IMR-90 (cell line): ENCODE measurements around the gene CAVIN1. TPM values are rescaled to one million over a fixed set of nuclear protein-coding genes. Genes with fewer than 3 reads are reported as not detected.
"Not testable (repeated sequence)": the region's sequence is repeated elsewhere in the genome, so short reads cannot be mapped to it uniquely, and the experiment has no call there.

Experiments
- ATAC-seq: fragments of 200-7000 bp; cut with Tn5 transposase; 2 replicates; pipeline ENCODE4 v1.9.1; 2020; ENCODE audit warnings: low read depth, mild to moderate bottlenecking, moderate library complexity
- BruUV-seq: library from RNA; stranded (reverse); fragments of 400-500 nt; replicated peaks from 2 replicates; lab custom pipeline; 2021; lab: Mats Ljungman, UMichigan
- CTCF ChIA-PET: fragments of 300-600 bp; formaldehyde crosslinking; extraction: SDS; loops from one replicate; lab custom pipeline; 2021; ENCODE audit warnings: antibody characterized with exemption; lab: Yijun Ruan, JAX
- POLR2A ChIA-PET: fragments of 300-600 bp; sonication (Branson Sonifier 250); formaldehyde crosslinking; loops from one replicate; lab custom pipeline; 2022; ENCODE audit warnings: antibody characterized with exemption; ENCODE audit not compliant: unreplicated experiment; lab: Charles Lee
- DNase-seq: peaks from one replicate; pipeline ENCODE4 v3.0.0; 2013
- H2AFZ ChIP-seq: replicated peaks from 2 replicates; pipeline ENCODE3; 2013; ENCODE audit warnings: low read length, mild to moderate bottlenecking; ENCODE audit not compliant: poor library complexity
- H2AK5ac ChIP-seq: 2 replicates; pipeline ENCODE4 v1.6.1; 2013; ENCODE audit warnings: low read depth, low read length, inconsistent platforms
- H2AK9ac ChIP-seq: replicated peaks from 2 replicates; pipeline ENCODE3; 2013; ENCODE audit warnings: mild to moderate bottlenecking, low read depth, low read length, moderate library complexity; ENCODE audit not compliant: poor library complexity
- H2BK120ac ChIP-seq: 2 replicates; pipeline ENCODE4 v1.6.1; 2013; ENCODE audit warnings: low read depth, low read length, inconsistent platforms
- H2BK15ac ChIP-seq: 3 replicates; pipeline ENCODE4 v1.6.1; 2013; ENCODE audit warnings: low read depth, low read length, inconsistent platforms
- H2BK20ac ChIP-seq: 2 replicates; pipeline ENCODE4 v1.6.1; 2013; ENCODE audit warnings: low read depth, mild to moderate bottlenecking, inconsistent platforms, low read length, moderate library complexity
- H2BK5ac ChIP-seq: 2 replicates; pipeline ENCODE4 v1.6.1; 2013; ENCODE audit warnings: mild to moderate bottlenecking, low read depth, low read length, inconsistent platforms; ENCODE audit not compliant: poor library complexity, severe bottlenecking
- H3K14ac ChIP-seq: replicated peaks from 2 replicates; pipeline ENCODE4 v1.6.1; 2013; ENCODE audit warnings: low read depth, low read length, inconsistent platforms
- H3K18ac ChIP-seq: 2 replicates; pipeline ENCODE4 v1.6.1; 2013; ENCODE audit warnings: low read depth, low read length, control low read depth
- H3K23ac ChIP-seq: 2 replicates; pipeline ENCODE4 v1.6.1; 2013; ENCODE audit warnings: low read depth, low read length, inconsistent platforms
- H3K27ac ChIP-seq: 2 replicates; pipeline ENCODE4 v1.5.1; 2013; ENCODE audit warnings: mild to moderate bottlenecking, control low read depth, low read length; ENCODE audit not compliant: insufficient read depth
- H3K27me3 ChIP-seq: 2 replicates; pipeline ENCODE4 v1.6.1; 2013; ENCODE audit warnings: low read length; ENCODE audit not compliant: control insufficient read depth, insufficient read depth
- H3K36me3 ChIP-seq: 2 replicates; pipeline ENCODE4 v1.6.1; 2013; ENCODE audit warnings: low read length, mixed read lengths; ENCODE audit not compliant: control insufficient read depth, insufficient read depth
- H3K4ac ChIP-seq: 2 replicates; pipeline ENCODE4 v1.6.1; 2013; ENCODE audit warnings: low read depth, low read length, inconsistent platforms
- H3K4me1 ChIP-seq: 2 replicates; pipeline ENCODE4 v1.6.1; 2013; ENCODE audit warnings: low read length, mixed read lengths; ENCODE audit not compliant: control insufficient read depth, insufficient read depth
- H3K4me2 ChIP-seq: 2 replicates; pipeline ENCODE4 v1.6.1; 2013; ENCODE audit warnings: low read depth, mild to moderate bottlenecking, control low read depth, low read length, moderate library complexity
- H3K4me3 ChIP-seq: 2 replicates; pipeline ENCODE4 v1.5.1; 2013; ENCODE audit warnings: low read depth, mild to moderate bottlenecking, control low read depth, low read length, moderate library complexity; ENCODE audit not compliant: insufficient read depth
- H3K56ac ChIP-seq: 2 replicates; pipeline ENCODE4 v1.6.1; 2013; ENCODE audit warnings: low read length, inconsistent platforms; ENCODE audit not compliant: insufficient read depth; ENCODE audit errors: extremely low read depth
- H3K79me1 ChIP-seq, 2 experiments: 2 replicates each; pipeline ENCODE4 v1.6.1; 2013; ENCODE audit warnings: low read length in 2 of 2, inconsistent platforms in 1 of 2, low read depth in 1 of 2
- H3K9ac ChIP-seq: 2 replicates; pipeline ENCODE4 v1.6.1; 2013; ENCODE audit warnings: low read depth, low read length, control low read depth
- H3K9me1 ChIP-seq: 2 replicates; pipeline ENCODE4 v1.6.1; 2013; ENCODE audit warnings: low read length, inconsistent platforms; ENCODE audit not compliant: insufficient read depth
- H3K9me3 ChIP-seq: 2 replicates; pipeline ENCODE4 v1.6.1; 2013; ENCODE audit warnings: low read length; ENCODE audit not compliant: control insufficient read depth, insufficient read depth
- H4K20me1 ChIP-seq: 2 replicates; pipeline ENCODE4 v1.6.1; 2013; ENCODE audit warnings: low read length, inconsistent platforms; ENCODE audit not compliant: insufficient read depth
- H4K5ac ChIP-seq: 2 replicates; pipeline ENCODE4 v1.6.1; 2013; ENCODE audit warnings: mild to moderate bottlenecking, low read depth, low read length, control low read depth
- H4K8ac ChIP-seq, 2 experiments: 2 replicates each; pipeline ENCODE4 v1.6.1; 2013; ENCODE audit warnings: low read depth in 2 of 2, low read length in 2 of 2, control low read depth in 1 of 2, inconsistent platforms in 1 of 2
- H4K91ac ChIP-seq: 2 replicates; pipeline ENCODE4 v1.6.1; 2013; ENCODE audit warnings: low read depth, low read length, inconsistent platforms; ENCODE audit not compliant: insufficient read depth
- CEBPB ChIP-seq: IDR thresholded peaks from 2 replicates; pipeline ENCODE4 v1.6.1; 2012; ENCODE audit warnings: low read depth, low read length, improper control_type of control experiment
- CHD1 ChIP-seq: IDR thresholded peaks from 2 replicates; pipeline ENCODE4 v1.6.1; 2012; ENCODE audit warnings: low read depth, low read length, improper control_type of control experiment
- FOS ChIP-seq: fragments of 150-350 bp; IDR thresholded peaks from 2 replicates; pipeline ENCODE4 v1.6.1; 2016; ENCODE audit warnings: low read depth, low read length
- MAFK ChIP-seq: IDR thresholded peaks from 2 replicates; pipeline ENCODE4 v1.6.1; 2012; ENCODE audit warnings: low read depth, low read length, improper control_type of control experiment
- NFE2L2 ChIP-seq: fragments of 150-350 bp; IDR thresholded peaks from 2 replicates; pipeline ENCODE4 v1.6.1; 2016; ENCODE audit warnings: low read depth, mild to moderate bottlenecking, low read length
- RAD21 ChIP-seq: IDR thresholded peaks from 2 replicates; pipeline ENCODE4 v1.6.1; 2012; ENCODE audit warnings: low read length, improper control_type of control experiment
- RFX5 ChIP-seq: IDR thresholded peaks from 2 replicates; pipeline ENCODE4 v1.8.0; 2012; ENCODE audit warnings: low read depth, mild to moderate bottlenecking, low read length, moderate library complexity
- whole genome bisulfite sequencing, 2 experiments: methylation state at CpG; one replicate each; pipeline versions ENCODE4 v1.1.5 to v1.1.7; 2013; ENCODE audit warnings: missing lambda C conversion rate in 2 of 2; ENCODE audit not compliant: insufficient read length in 1 of 2; ENCODE audit errors: extremely low coverage in 2 of 2; 5-methylcytosine and 5-hydroxymethylcytosine counted together
- dilution Hi-C: fragments of 300-500 bp; cut with HindIII; formaldehyde crosslinking; loops from one replicate; pipeline ENCODE4 v1.14.3; 2018; ENCODE audit warnings: low sequenced_read_pairs; ENCODE audit not compliant: unreplicated experiment
- in situ Hi-C: fragments of 300-500 bp; cut with MboI; formaldehyde crosslinking; loops from 3 replicates; pipeline ENCODE4 v1.14.3; 2019; ENCODE audit warnings: low sequenced_read_pairs, inconsistent platforms, mixed read lengths
- intact Hi-C: fragments of 100-400 bp; cut with micrococcal nuclease; formaldehyde crosslinking; loops from 2 replicates; pipeline ENCODE4 v1.10.0; 2022
- polyA plus RNA-seq, 3 experiments: library from polyadenylated mRNA; depleted of rRNA; stranded (reverse); fragments of >200 nt; gene quantifications; 2 replicates each; pipeline ENCODE4 v1.2.3, GENCODE V29; 2012; ENCODE audit warnings: low replicate concordance in 1 of 3
- total RNA-seq: library from RNA; depleted of rRNA; stranded (reverse); fragments of >200 nt; gene quantifications from 2 replicates; pipeline ENCODE4 v1.2.3, GENCODE V29; 2012
- TF ChIP-seq, protein P1 (sequence below): fragments of 150-350 bp; IDR thresholded peaks from 2 replicates; pipeline ENCODE4 v1.6.1; 2017; ENCODE audit warnings: mild to moderate bottlenecking, antibody characterized with exemption, low read length, low read depth

The CAVIN1 gene
- total and polyA plus RNA-seq, 2 of the 4 experiments (the other 2 are of a cell fraction): 491 to 556 TPM

- BruUV-seq: no TSS peak
- Histone ChIP-seq H2AFZ (no peak overlapping the region), H2BK5ac (no peak overlapping the region), H3K18ac (no peak overlapping the region), H3K9ac (no peak overlapping the region), H3K9me3 (no peaks in the 10 kb centered on the region), H3K27ac (no peak overlapping the region), H4K91ac (no peak overlapping the region), H4K8ac (no peak overlapping the region), H3K4me1 (peaks cover 4% of the 10 kb centered on the region), H3K79me1 (peaks cover 0 to 1% of the 10 kb centered on the region in 2 experiments; a peak in 1 of 4 replicates), H2AK9ac (no peak overlapping the region), H3K4ac (no peak overlapping the region), H4K5ac (no peak overlapping the region), H2BK120ac (no peak overlapping the region), H3K14ac (no peak overlapping the region), H3K27me3 (no peaks in the 10 kb centered on the region), H3K56ac (no peak overlapping the region), H3K4me3 (no peak overlapping the region), H2BK15ac (no peak overlapping the region), H3K23ac (no peak overlapping the region), H3K4me2 (no peak overlapping the region), H2BK20ac (no peak overlapping the region), H2AK5ac (no peak overlapping the region), H3K9me1 (no peaks in the 10 kb centered on the region), H4K20me1 (no peaks in the 10 kb centered on the region), H3K36me3 (no peaks in the 10 kb centered on the region)
- TF ChIP-seq CHD1: no peak
- TF ChIP-seq, protein P1, sequence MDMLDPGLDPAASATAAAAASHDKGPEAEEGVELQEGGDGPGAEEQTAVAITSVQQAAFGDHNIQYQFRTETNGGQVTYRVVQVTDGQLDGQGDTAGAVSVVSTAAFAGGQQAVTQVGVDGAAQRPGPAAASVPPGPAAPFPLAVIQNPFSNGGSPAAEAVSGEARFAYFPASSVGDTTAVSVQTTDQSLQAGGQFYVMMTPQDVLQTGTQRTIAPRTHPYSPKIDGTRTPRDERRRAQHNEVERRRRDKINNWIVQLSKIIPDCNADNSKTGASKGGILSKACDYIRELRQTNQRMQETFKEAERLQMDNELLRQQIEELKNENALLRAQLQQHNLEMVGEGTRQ: no peak
- TF ChIP-seq RFX5: no peak
- no peak for TF ChIP-seq FOS
- TF ChIP-seq CEBPB: no peak
- no peak for TF ChIP-seq MAFK
- no peak for TF ChIP-seq NFE2L2
- no peak for TF ChIP-seq RAD21
- intact Hi-C loops (no loop called here), dilution Hi-C loops (no loop called here), in situ Hi-C loops (no loop called here)
- no peak for DNase-seq
- WGBS, 2 experiments: no CpG with 5 or more reads among the region's 2 CpGs
- POLR2A ChIA-PET: no interaction called here
- CTCF ChIA-PET: interaction anchor here (0.6 kb wide), 1 partner anchor 184 kb away, joined by 7 read pairs; no protein-coding TSS in a partner anchor
- ATAC-seq: no peak
Observed at GRCh38 chr17:42453439-42453838, 30.4 kb upstream of the CAVIN1 start.

- H3K23ac ChIP-seq, H2BK20ac ChIP-seq, H4K8ac ChIP-seq, H2AK5ac ChIP-seq, H3K4ac ChIP-seq, CTCF ChIA-PET, dilution Hi-C loops, H2BK120ac ChIP-seq, H4K20me1 ChIP-seq, H2AK9ac ChIP-seq, H3K4me2 ChIP-seq, H3K9me1 ChIP-seq, POLR2A ChIA-PET, H3K18ac ChIP-seq, H3K79me1 ChIP-seq, ATAC-seq, H3K4me3 ChIP-seq, H2AFZ ChIP-seq, H3K14ac ChIP-seq, BruUV-seq, intact Hi-C loops, H3K27ac ChIP-seq, H3K9ac ChIP-seq, H2BK15ac ChIP-seq, H4K5ac ChIP-seq, H3K9me3 ChIP-seq, DNase-seq, H2BK5ac ChIP-seq, H3K36me3 ChIP-seq, H4K91ac ChIP-seq, H3K4me1 ChIP-seq, in situ Hi-C loops, H3K27me3 ChIP-seq, H3K56ac ChIP-seq: not testable (repeated sequence)
- WGBS, 2 experiments: no CpG with 5 or more reads among the region's 5 CpGs
Observed at GRCh38 chr17:42451270-42451669, 28.2 kb upstream of the CAVIN1 start.
